ENCODE data around the gene GALNT17. TPM values are rescaled to one million over a fixed set of nuclear protein-coding genes. Genes with fewer than 3 reads are reported as not detected.

The GALNT17 gene
- total RNA-seq, 1 experiment from 2014 or later: not detected

- DNase-seq (ENCODE audit: low read depth, low spot score) (no peak), ATAC-seq (no peak)
- Histone ChIP-seq H3K4me1 (ENCODE audit: control insufficient read depth, insufficient read depth, low read length) (no peaks in the 10 kb centered on the region), H3K27ac (ENCODE audit: low read length) (no peak overlapping the region), H3K9me3 (ENCODE audit: control insufficient read depth, insufficient read depth, low read depth, low read length) (no peaks in the 10 kb centered on the region), H3K4me3 (ENCODE audit: low read depth in 2 of 2, low read length in 2 of 2) (no peak overlapping the region), H3K27me3 (ENCODE audit: control insufficient read depth, insufficient read depth, low read length) (no peaks in the 10 kb centered on the region), H3K36me3 (ENCODE audit: control insufficient read depth, insufficient read depth, low read length) (no peaks in the 10 kb centered on the region)
- TF ChIP-seq REST (IDR thresholded peaks at IDR 0.05; ENCODE audit: insufficient read depth in 1 of 2, low read depth in 2 of 2, low read length in 1 of 2) (no peak), SIN3A (IDR thresholded peaks at IDR 0.05; ENCODE audit: borderline replicate concordance, insufficient read depth, low read depth, low read length) (no peak), CTCF (IDR thresholded peaks at IDR 0.05) (no peak)
- ChIA-PET CTCF (no interaction called here), POLR2A (no interaction called here)
- in situ Hi-C loops (cut with HindIII; ENCODE audit: low pct_unique_long_range_greater_than_20kb, low sequenced_read_pairs) (no loop called here), intact Hi-C loops (cut with micrococcal nuclease; ENCODE audit: unreplicated experiment) (no loop called here)
- BruUV-seq (replicated peaks): no TSS peak
These were observed 3.7 kb downstream of the GALNT17 start for GRCh38 chr7:71135663-71136062.

- H3K27me3 ChIP-seq (ENCODE audit: control insufficient read depth, insufficient read depth, low read length): no peaks in the 10 kb centered on the region
- no peak overlapping the region for H3K27ac ChIP-seq (ENCODE audit: low read length)
- H3K36me3 ChIP-seq (ENCODE audit: control insufficient read depth, insufficient read depth, low read length): no peaks in the 10 kb centered on the region
- POLR2A ChIA-PET: no interaction called here
- in situ Hi-C loops (cut with HindIII; ENCODE audit: low pct_unique_long_range_greater_than_20kb, low sequenced_read_pairs) (no loop called here), intact Hi-C loops (cut with micrococcal nuclease; ENCODE audit: unreplicated experiment) (no loop called here)
- DNase-seq (ENCODE audit: low read depth, low spot score) (no peak), ATAC-seq (no peak)
- H3K4me3 ChIP-seq (ENCODE audit: low read depth in 2 of 2, low read length in 2 of 2): no peak overlapping the region
- TF ChIP-seq POLR2AphosphoS5 (IDR thresholded peaks at IDR 0.05; ENCODE audit: low read depth, low read length): no peak
- TF ChIP-seq TCF7L2 (IDR thresholded peaks at IDR 0.05; ENCODE audit: low read depth, low read length): no peak
- no peak for TF ChIP-seq CTCF (IDR thresholded peaks at IDR 0.05)
- TF ChIP-seq REST (IDR thresholded peaks at IDR 0.05; ENCODE audit: insufficient read depth in 1 of 2, low read depth in 2 of 2, low read length in 1 of 2): no peak
- no peak for TF ChIP-seq SIN3A (IDR thresholded peaks at IDR 0.05; ENCODE audit: borderline replicate concordance, insufficient read depth, low read depth, low read length)
- H3K9me3 ChIP-seq (ENCODE audit: control insufficient read depth, insufficient read depth, low read depth, low read length): no peaks in the 10 kb centered on the region
- CTCF ChIA-PET: no interaction called here
- BruUV-seq (replicated peaks): no TSS peak
- H3K4me1 ChIP-seq (ENCODE audit: control insufficient read depth, insufficient read depth, low read length): no peaks in the 10 kb centered on the region
These were observed 5.5 kb downstream of the GALNT17 start for GRCh38 chr7:71137479-71137878.
